ENCODE results near the gene TLR1.
"Not testable (repeated sequence)": the region's sequence is repeated elsewhere in the genome, so short reads cannot be mapped to it uniquely, and the experiment has no call there.

Gene TLR1

GRCh38 chr4:38807462-38807861 is 2.9 kb upstream of the TLR1 start:
- DNase-seq: not testable (repeated sequence)

GRCh38 chr4:38806251-38806650 is 1.7 kb upstream of the TLR1 start:
- DNase-seq: not testable (repeated sequence)

GRCh38 chr4:38805530-38806145 is 1.0 kb upstream of the TLR1 start:
- peak in 12 of 58 donors; percentile 2 to 45 (median 12) for DNase-seq

DNA sequence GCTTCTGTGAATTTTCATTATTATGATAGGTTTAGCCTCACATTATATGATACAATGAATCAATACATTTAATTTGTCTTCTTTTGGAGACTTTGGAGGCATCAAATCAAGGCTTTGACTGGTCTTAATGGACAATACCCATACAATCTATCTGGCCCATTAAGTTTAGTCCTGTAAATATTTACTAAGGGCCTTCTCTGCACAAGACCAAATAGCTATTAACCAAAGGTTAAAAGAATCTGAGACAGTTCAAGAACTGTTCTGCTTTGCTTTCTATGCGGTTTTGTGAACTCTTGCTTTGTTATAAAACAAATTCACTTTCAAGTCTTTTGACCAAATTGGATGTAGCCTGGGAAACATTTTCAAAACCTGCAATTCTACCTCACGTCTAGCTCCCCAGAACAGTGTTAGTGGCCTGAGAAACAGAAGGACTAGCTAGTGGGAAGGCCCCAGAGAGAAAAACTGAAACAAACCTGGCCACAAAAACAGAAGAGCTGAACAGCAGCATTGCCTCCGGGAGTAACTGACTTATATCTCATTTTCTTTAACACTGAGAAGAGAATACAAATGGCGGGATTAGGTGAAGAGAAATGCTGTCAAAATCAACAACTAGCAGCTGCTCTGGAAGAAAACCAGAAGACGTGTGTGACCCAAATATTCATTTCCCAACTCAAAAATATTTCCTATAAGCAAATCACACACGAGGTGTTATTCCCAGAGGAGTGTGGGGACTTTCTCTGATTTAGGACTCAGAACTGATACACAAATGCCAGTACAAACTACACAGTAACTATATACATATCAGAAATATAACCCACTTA is 548 bp downstream of the TLR1 start:
- peak in 1 of 58 donors; percentile 3 for DNase-seq

DNA sequence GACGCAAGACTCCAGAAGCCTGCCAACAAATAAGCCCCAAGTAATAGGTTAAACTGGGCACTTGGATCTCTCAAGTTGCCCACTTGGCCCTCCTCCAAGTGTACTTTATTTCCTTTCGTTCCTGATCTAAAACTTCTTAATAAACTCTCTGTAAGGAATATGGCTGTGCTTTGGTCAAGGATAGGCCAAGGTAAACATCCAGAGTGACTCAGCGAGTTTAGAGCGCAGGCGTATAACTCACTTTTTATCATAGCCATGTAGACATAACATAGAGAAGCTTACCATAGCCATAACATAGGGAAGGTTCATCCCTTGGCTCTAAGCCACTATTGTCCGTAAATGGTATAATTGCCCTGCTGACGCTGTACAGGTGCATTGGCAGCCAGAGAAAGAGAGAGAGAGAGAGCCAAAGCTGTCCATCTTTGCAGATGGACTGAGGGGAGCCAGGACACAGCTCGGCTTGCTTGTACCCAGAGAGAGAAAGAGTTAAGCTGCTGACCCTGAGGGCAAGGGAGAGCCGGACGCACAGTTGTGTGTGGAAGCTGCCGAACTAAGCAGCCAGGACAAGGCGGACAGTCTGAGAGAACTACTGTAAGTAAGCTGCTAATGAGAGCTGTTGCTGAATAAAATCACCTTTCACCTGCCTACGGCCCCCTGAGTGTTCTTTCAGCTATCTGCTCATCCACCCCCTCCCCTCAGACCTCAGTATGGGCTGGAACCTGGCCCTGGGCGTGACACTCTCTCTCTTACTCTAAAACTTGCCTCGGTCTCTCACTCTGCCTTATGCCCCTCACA is 1.8 kb downstream of the TLR1 start:
- DNase-seq: no peak

GRCh38 chr4:38800961-38801450 is 3.6 kb downstream of the TLR1 start:
- DNase-seq: no peak

DNA sequence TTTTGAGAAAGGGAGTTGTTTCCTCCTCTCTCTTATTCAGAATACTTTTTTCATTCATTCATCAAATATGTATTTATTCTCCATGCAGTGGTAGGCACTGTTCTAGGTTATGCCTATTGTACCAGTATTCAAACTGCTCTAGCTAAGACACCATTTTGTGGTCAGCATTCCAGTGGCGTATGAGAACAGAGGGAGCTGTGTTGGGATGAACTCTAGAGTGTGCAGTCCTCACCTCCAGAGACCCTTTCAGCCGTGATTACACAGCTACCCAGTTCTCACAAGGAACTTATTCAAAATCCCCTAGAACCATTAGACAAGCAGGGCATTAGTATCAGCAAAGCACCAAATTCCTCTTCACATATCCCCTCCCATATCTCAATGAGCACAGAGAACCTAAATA is 4.2 kb downstream of the TLR1 start:
- DNase-seq: no peak

- no peak for DNase-seq
Observed at GRCh38 chr4:38795087-38795486, 9.5 kb downstream of the TLR1 start.

- DNase-seq: no peak
Observed at GRCh38 chr4:38794051-38794450, 10.5 kb downstream of the TLR1 start.

- DNase-seq: no peak
Observed at GRCh38 chr4:38791010-38791409, 13.6 kb downstream of the TLR1 start.

GRCh38 chr4:38788317-38788716 is 16.3 kb downstream of the TLR1 start:
- DNase-seq: no peak

GRCh38 chr4:38787693-38788092 is 16.9 kb downstream of the TLR1 start:
- DNase-seq: no peak

DNA sequence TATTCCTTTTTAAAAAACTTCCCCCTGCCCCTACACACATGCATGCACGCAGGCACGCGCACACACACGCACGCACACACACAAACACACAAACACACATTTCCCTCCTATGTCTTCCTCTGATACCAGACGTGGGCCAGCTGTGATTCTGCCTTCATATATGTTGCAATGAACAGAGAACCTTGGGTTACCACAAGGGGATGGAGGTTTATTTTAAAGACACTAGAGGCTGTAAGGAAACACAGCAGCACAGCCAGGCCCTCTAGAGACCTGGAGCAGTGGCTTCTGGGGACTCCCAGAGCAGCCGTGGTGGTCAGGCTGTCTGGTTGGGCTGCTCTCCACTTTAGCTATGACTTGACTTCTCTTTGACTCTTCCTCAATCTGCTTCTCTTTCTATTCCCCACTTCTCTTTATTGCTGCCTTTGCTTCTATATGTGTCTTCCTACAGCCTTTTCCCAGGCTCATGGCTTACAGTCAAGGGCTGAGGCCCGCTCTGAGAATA is 18.6 kb downstream of the TLR1 start:
- peak in 13 of 58 donors; percentile 8 to 60 (median 18) for DNase-seq

DNA sequence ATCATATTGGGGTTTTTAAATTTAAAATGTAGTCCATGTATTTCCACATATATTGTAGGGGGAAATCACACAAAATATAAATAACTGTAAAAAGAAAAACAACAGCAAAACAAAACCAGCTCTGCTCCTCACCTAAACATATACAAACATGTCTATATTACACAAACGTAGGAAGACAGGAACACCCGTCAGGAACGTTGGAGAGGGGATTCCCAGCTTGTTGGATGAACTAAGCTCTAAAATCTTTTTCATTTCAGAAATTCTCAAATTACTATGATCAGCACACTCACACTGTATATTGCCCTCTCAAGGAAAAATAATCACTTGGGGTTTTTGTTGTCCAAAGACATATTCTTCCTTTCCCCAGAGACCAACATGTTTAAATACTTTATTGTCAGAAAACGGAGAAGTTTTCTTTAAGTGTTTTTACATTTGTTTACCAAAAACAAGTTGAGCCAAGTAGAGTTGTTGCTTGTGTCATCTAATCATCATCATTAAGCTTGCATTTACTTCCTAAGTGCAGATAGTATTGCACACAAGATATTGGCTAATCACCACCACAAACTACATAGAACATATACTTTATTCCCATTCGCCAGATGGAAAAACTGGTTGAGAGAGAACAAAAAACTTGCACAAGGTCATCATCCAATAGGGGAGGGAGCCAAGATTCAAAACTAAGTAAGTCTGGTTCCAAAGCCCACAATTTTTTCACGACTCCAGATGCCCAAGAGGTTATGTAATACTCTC is 19.4 kb downstream of the TLR1 start:
- DNase-seq: no peak

- no peak for DNase-seq
Observed at GRCh38 chr4:38784141-38784540, 20.4 kb downstream of the TLR1 start.

DNA sequence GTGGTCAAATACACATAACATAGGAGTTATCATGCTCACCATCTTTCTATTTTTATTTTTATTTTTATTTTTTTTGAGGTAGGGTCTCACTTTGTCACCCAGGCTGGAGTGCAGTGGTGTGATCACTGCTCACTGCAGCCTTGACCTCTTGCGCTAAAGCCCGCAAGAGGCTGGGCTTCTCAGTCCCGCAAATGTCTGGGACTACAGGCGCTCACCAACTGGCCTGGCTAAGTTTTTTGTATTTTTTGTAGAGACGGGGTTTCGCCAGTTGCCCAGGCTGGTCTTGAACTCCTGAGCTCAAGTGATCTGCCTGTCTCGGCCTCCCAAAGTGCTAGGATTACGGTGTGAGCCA is 21.5 kb downstream of the TLR1 start:
- no peak for DNase-seq

- peak in 16 of 58 donors; percentile 4 to 40 (median 18) for DNase-seq
Observed at GRCh38 chr4:38782452-38783108, 22.0 kb downstream of the TLR1 start, which contains the start of gene TLR10. TLR10 (minus strand) TSS chr4:38782990; CDS start chr4:38775590, 7,400 bp downstream.

GRCh38 chr4:38781854-38782261 is 22.7 kb downstream of the TLR1 start:
- no peak for DNase-seq

- no peak for DNase-seq
Observed at GRCh38 chr4:38780833-38781484, 23.6 kb downstream of the TLR1 start.

DNA sequence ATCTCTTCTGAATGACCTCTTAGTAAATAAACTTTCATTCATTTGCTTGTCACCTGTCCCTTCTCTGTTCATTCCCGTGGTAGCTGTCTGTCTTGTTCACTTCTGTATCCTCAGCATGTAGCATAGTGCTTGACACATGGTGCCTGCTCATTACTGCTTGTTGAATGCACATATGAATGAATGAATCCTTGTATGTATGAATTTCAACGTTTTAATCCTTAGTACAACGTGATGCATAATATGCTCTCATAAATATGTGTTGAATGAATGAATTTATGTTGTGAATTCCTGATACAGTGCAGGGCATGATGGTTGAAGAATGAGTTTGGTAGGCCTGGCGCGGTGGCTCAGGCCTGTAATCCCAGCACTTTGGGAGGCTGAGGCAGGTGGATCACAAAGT is 24.8 kb downstream of the TLR1 start:
- DNase-seq: no peak
